Mucosa of gallbladder (tissue), 1 donor: ENCODE data around the gene PLA2G15. TPM values are rescaled to one million over a fixed set of nuclear protein-coding genes. Genes with fewer than 3 reads are reported as not detected.
A peak's percentile ranks its signal among the peaks of the same experiment; 100 is the strongest.

ENCODE experiments used
- DNase-seq: peaks from one replicate; pipeline ENCODE4 v3.0.0-alpha.2; 2020; ENCODE audit warnings: low spot score
- total RNA-seq: library from RNA; stranded (reverse); gene quantifications from one replicate; pipeline ENCODE4 v1.2.1, GENCODE V29; 2021
- donor health status: DM: no; HTN: no; CAD: no.

Gene PLA2G15
- total RNA-seq, 1 donor from 2014 or later = 19.1 TPM

- no peak for DNase-seq
Observed at GRCh38 chr16:68253721-68254120, 8.5 kb downstream of the PLA2G15 start.

- DNase-seq = no peak
Observed at GRCh38 chr16:68255712-68256111, 10.5 kb downstream of the PLA2G15 start.

- DNase-seq = no peak
Observed at GRCh38 chr16:68257251-68257905, 12.2 kb downstream of the PLA2G15 start.

GRCh38 chr16:68257906-68258800 lies 13.0 kb downstream of the PLA2G15 start:
- DNase-seq = no peak

GRCh38 chr16:68259007-68259825 lies 14.0 kb downstream of the PLA2G15 start:
- DNase-seq = no peak

- no peak for DNase-seq
Observed at GRCh38 chr16:68263559-68264127, 18.5 kb downstream of the PLA2G15 start.

GRCh38 chr16:68264128-68265077 lies 19.2 kb downstream of the PLA2G15 start, which contains the start of gene SLC7A6:
TSS of gene SLC7A6 (plus strand) at chr16:68264526. CDS start at chr16:68274727, 10,201 bp downstream.
- DNase-seq = peak; percentile 62

GRCh38 chr16:68265078-68265920 lies 20.1 kb downstream of the PLA2G15 start:
- no peak for DNase-seq

- no peak for DNase-seq
Observed at GRCh38 chr16:68267612-68268405, 22.6 kb downstream of the PLA2G15 start.

GRCh38 chr16:68269793-68270192 lies 24.6 kb downstream of the PLA2G15 start:
- no peak for DNase-seq

GRCh38 chr16:68270353-68270752 lies 25.2 kb downstream of the PLA2G15 start:
- no peak for DNase-seq

GRCh38 chr16:68272507-68273209 lies 27.5 kb downstream of the PLA2G15 start:
- DNase-seq = no peak

- DNase-seq = no peak
Observed at GRCh38 chr16:68273459-68273858, 28.3 kb downstream of the PLA2G15 start.

GRCh38 chr16:68273896-68274295 lies 28.7 kb downstream of the PLA2G15 start:
- no peak for DNase-seq

- no peak for DNase-seq
Observed at GRCh38 chr16:68274441-68274840, 29.3 kb downstream of the PLA2G15 start.

GRCh38 chr16:68275611-68276191 lies 30.5 kb downstream of the PLA2G15 start:
- no peak for DNase-seq

- no peak for DNase-seq
Observed at GRCh38 chr16:68276223-68276622, 31.1 kb downstream of the PLA2G15 start.
